HG03565 (cell line): ENCODE measurements around the gene ABLIM2.
A peak's percentile ranks its signal among the peaks of the same experiment; 100 is the strongest.
"Not testable (repeated sequence)": the region's sequence is repeated elsewhere in the genome, so short reads cannot be mapped to it uniquely, and the experiment has no call there.

Source experiments
- ATAC-seq: cut with Tn5 transposase; IDR thresholded peaks from one replicate; pipeline ENCODE4 v1.9.1; 2021; ENCODE audit warnings: mild to moderate bottlenecking, moderate library complexity; ENCODE audit not compliant: unreplicated experiment

ABLIM2 gene

DNA sequence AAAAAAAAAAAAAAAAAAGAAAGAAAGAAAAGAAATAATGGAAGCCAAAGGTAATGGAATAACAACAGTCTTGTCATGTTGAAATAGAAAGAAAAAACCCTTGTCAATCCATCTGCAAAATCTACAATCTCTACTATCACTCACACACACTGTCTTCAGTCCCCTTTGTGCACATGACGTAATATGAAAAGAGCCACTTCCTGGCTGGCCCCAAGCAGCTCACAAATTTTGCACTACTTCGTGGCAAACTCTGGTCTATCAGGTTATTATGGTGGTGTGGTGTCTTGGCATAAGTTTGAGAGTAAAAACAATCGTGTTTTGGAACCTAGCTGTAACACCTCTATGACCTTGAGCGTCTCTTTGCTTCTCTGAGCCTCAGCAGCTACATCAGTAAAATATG, 210.7 kb downstream of the ABLIM2 start:
- ATAC-seq, result no peak

DNA sequence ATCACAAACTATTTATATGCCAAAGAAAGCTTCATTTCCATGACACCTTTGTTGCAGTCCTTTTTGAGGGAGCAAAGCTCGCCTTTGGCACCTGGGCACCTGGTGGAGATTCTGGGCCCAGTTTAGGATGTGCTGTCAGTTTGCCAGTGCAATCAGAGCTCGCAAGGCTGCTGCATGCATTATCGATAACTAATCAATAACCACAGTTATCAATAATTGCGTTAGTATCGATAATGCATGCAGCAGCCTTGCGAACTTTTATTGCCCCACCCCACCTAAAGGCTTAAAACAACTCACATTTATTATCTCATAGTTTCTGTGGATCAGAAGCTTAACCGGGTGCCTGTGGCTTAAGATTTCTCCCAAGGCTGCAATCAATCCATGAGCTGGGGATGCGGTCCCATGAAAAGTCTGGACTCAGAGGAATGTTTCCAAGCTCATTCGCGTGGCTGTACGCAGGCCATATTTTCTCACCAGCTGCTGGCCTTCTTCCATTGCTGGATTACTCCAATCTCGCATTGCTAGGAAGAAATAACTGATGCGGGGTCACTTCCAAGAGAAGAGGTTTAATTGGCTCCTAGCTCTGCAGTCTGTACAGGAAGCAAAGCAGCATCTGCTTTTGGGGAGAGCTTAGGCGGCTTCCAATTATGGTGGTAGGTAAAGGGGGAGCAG, 212.8 kb downstream of the ABLIM2 start:
- no peak for ATAC-seq

DNA sequence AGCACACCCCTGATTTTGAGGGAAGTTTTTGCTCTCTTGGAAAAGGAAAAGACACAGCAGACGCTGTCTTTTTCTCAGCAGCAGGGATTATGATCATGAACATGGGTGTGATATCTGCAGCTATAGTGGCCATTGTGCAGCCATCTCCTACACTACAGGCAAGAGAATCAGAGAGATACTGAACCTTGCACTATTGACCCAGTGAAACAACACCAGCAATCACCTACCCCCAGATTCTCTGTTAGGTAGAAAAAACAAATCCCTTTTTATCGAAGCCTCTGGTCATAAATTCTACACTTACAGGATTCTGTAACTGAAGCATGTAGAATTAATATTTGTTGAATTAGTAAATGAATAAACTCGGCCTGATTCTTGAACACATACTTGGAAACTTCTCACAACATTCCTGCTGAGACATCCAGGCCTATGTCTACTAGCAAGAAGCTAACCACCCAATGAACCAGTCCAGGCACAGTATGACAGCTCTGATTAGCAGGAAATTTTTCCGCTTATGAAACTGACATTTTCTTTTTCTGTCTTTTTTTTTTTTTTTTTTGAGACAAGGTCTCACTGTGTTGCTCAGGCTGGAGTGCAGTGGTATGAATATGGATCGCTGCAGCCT, 213.9 kb downstream of the ABLIM2 start:
- no peak for ATAC-seq

DNA sequence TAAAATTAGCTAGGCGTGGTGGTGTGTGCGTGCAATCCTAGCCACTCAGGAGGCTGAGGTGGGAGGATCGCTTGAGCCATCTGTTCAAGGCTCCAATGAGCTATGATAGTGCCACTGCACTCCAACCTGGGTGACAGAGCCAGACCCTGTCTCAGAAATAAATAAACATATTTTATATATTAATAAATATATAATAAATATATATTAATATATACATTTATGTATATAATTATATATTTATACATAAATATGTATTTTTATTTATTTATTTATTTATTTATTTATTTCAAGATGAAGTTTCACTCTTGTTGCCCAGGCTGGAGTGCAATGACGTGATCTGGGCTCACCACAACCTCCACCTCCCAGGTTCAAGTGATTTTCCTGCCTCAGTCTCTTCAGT, 214.9 kb downstream of the ABLIM2 start:
- ATAC-seq, result not testable (repeated sequence)

DNA sequence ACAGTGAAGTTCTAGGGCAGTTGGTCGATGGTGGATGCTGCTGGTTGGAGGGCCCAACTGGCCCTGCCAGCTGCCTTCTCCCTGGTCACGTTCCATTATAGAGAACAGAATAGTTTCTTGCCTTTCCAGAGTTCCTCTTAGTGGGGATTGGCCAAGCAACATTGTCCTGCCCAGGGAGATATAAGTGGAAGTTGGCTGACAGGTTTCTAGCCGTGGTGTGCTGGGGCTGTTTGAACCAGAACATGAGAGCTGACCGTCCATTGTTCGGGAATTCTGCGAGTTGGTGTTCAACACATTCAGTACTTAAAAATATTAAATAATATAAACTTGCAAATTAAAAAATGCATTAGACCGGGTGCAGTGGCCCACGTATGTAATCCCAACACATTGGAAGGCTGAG, 215.4 kb downstream of the ABLIM2 start:
- no peak for ATAC-seq

DNA sequence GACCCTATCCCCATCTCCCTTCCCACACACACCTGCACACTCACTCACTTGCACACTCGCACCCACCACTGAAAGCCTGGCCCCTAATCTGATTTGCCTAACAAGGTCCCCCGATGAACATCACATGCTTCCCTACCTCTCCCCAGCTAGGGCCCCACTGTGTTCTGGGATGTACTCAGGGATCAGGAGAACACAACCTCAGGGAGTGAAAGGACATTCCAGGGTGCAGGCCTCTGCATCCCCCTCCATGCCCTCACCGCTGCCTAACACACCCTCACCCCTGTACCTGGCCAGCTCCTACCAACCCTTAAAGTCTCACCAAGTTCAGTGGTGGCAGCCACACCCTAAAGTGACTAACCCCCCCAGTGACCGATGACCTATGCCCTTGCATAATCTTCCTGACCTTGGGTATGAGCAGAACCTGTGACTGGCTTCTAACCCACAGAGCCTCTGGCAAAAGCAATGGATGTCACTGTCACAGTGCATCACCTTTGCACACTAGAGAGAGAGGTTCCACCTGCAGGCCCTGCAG, 216.6 kb downstream of the ABLIM2 start:
- ATAC-seq, result no peak

DNA sequence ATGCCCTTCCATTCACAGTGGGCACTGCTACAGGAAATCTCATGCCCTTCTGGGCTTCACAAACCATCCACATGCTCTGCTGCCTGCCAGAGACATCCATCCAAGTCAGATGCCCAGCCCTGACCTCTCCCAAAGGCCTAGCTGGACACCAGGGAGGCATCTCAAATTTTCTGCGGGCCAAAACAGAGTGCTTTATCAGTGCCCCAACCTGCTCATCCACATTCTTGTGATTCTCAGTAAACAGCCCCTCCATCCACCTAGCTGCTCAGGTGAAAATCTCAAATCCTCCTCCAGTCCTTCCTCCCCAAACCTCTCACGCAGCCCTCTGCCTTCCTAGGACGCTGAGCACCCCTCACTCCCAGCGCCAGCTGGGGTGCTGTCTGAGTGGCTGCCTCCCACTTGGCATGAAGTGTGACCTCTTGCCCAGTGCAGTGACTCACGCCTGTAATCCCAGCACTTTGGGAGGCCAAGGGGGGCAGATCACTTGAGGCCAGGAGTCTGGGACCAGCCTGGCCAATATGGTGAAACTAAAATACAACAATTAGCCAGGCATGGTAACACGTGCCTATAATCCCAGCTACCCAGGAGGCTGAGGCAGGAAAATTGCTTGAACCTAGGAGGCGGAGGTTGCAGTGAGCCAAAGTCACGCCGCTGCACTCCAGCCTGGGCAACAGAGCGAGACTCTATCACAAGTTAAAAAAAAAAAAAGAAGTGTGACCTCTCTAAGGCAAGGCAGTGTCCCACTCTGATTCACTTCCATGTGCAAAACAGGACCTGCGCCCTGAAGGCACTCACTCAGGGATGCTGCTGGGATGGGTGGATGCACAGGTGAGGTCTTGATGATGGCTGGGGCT, 217.3 kb downstream of the ABLIM2 start:
- ATAC-seq, result no peak

DNA sequence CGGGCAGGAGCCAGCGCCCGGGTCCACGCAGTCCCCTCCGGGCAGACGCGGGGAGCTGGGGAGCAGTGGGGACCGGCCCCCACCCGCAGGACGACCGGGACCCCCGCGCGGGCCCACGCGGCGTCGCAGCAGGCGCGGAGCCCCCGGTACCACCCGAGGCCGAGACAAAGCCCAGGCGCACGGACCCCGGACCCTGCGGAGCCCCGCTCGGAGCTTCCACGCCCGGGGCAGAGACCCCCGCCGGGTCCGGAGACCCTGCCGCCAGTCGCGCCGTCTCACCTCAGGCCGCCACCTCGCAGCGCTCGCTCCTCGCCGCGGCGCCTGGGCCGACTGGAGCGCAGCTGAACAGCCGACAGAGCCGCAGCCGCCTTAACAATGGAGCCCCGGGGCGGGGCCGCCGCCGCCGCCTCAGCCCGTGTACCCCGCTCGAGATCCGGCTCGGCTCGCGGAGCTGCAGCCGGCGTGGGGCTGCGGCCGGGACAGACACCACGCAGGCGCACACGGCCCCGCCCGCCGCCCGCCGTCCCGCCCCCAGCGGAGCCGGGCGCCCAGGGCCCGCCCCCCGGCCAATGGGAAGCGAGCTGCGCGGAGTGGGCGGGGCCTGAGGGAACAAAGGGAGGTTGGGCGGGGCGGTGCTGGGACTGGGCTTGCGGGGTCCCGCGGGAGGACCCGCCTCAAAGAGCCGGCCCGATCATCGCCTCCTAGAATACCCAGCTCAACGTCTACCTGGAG, 219.1 kb downstream of the ABLIM2 start, which contains the start of gene AFAP1:
Gene AFAP1, minus strand, starts transcription at position 485 of the 732 bp plus-strand sequence. CDS start 67,783 bp downstream, outside the sequence.
- ATAC-seq, result peak; percentile 84

DNA sequence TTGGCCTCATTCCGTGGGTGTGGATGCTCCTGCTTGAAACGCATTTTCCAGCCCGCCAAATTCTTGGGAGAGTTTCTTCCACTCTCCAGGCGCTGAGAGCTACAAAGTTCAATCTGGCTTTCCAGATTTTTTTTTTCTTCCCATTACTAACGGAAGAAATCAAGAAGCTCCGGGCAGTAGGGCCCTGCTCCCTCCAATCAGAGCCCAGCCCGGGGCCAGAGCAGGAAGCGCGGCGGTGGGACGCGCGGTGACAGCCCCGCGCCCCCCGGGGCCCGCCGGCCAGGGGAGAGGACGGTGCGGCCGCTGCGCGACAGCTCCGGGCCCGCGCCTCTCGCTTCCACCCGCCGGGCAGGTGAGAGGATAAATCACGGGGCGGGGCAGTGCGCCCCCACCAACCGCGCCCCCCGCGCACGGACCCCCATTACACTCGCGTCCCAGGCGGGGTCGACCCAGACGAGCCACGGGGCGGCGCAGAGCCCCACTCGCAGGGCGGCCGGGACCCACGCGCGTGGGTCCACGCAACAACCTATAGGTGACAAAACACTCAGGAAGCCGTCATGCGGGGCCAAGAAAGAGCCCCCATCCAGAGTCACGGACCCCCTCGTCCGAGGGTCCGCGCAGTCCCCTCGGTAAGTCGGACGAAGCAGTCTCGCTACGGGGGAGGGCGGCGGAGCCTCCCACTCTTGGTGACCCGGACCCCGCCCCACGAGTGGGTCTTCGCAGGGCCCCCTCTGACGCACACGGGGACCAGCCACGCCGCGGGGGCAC, 219.8 kb downstream of the ABLIM2 start:
- ATAC-seq, result no peak

GRCh38 chr4:7938266-7938608, 220.4 kb downstream of the ABLIM2 start:
- ATAC-seq, result no peak

GRCh38 chr4:7937006-7937405, 221.6 kb downstream of the ABLIM2 start:
- ATAC-seq, result no peak

- ATAC-seq, result no peak
Measured at GRCh38 chr4:7933651-7934510, 224.7 kb downstream of the ABLIM2 start.

DNA sequence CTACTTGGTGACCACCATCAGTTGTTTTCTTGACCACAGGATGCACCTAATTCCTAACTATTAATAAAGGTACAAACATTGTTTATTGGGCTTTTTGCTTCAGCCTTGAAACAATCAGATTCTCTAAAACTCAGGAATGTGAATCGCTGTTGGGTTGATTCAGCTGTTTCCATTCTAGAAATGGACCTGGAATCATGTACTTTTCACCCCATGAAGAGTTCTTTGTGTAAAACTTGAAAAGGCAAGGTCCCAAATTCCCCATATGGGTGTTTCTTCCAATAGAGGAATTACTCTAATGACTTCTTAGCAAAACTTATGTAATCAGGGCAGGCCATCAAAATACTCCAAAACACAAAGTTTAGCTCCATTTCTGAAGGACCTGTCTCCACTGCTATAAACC, 226.3 kb downstream of the ABLIM2 start:
- ATAC-seq, result no peak

DNA sequence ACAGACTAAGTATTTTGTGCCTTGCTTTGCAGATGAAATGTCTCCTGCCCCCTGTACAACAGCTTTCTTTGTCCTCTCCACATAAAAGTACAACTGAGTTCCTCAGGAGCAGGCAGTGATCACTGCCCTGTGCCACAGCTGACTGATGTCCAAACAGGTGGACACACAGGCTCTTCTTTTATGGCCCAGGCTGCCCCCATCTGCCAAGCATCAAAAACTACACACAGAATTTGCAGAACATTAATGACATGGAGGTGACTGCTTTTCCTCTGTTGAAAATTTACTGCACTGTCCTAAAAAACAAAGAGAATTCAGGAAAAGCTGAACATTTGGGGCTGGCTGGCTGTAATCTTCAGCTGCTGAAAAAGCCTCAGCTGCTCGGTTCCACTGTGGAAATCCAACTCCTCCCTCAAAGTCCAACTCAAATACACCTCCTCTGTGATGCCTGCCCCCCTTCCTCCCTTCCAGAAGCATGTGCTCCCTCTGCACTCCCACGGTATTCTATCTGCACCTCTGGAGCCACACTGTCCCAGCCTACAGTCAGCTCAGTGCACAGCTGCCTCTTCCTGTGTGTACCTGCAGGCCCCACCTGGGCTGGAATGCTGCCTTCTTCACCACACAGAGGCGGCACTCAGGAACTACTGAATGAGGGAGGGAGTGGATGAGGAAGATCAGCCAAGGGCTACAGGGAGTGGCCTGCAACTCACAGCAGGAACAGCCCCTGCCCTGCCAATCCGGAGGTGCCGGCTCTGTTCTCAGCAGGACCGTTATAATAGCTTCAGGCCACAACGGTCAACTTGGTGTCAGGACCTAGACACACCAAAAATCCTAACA, 229.3 kb downstream of the ABLIM2 start:
- no peak for ATAC-seq

- ATAC-seq, result no peak
Measured at GRCh38 chr4:7928711-7929110, 229.9 kb downstream of the ABLIM2 start.

DNA sequence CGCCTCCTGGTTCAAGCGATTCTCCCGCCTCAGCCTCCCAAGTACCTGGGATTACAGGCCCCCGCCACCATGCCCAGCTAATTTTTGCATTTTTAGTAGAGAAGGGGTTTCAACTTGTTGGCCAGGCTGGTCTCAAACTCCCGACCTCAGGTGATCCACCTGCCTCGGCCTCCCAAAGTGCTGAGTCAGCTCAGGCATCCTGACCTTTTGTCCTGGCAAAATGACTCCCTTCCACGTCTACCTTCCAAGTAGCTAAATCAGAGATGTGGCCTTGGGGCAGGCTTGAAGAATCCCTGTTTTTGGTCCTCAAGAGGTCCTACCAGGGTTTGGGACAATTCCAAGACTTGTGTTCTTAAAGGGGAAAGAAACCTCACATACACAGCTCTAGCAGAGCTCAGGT, 231.8 kb downstream of the ABLIM2 start:
- ATAC-seq, result no peak

- no peak for ATAC-seq
Measured at GRCh38 chr4:7924570-7924969, 234.0 kb downstream of the ABLIM2 start.

GRCh38 chr4:7924163-7924562, 234.4 kb downstream of the ABLIM2 start:
- ATAC-seq, result no peak
